Measurements from ENCODE around the gene PGLYRP1.

Gene PGLYRP1

GRCh38 chr19:45985321-45985720 lies 37.5 kb downstream of the PGLYRP1 start:
- in situ Hi-C loops (cut with HindIII; ENCODE audit: low sequenced_read_pairs): no loop called here
- no peak overlapping the region for H3K4me3 ChIP-seq (ENCODE audit: low read depth, low read length)
- TF ChIP-seq, protein P1, sequence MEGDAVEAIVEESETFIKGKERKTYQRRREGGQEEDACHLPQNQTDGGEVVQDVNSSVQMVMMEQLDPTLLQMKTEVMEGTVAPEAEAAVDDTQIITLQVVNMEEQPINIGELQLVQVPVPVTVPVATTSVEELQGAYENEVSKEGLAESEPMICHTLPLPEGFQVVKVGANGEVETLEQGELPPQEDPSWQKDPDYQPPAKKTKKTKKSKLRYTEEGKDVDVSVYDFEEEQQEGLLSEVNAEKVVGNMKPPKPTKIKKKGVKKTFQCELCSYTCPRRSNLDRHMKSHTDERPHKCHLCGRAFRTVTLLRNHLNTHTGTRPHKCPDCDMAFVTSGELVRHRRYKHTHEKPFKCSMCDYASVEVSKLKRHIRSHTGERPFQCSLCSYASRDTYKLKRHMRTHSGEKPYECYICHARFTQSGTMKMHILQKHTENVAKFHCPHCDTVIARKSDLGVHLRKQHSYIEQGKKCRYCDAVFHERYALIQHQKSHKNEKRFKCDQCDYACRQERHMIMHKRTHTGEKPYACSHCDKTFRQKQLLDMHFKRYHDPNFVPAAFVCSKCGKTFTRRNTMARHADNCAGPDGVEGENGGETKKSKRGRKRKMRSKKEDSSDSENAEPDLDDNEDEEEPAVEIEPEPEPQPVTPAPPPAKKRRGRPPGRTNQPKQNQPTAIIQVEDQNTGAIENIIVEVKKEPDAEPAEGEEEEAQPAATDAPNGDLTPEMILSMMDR (IDR thresholded peaks at IDR 0.05; ENCODE audit: low read depth, low read length, missing control alignments): no peak
- no peak for DNase-seq (ENCODE audit: low read depth)

DNA sequence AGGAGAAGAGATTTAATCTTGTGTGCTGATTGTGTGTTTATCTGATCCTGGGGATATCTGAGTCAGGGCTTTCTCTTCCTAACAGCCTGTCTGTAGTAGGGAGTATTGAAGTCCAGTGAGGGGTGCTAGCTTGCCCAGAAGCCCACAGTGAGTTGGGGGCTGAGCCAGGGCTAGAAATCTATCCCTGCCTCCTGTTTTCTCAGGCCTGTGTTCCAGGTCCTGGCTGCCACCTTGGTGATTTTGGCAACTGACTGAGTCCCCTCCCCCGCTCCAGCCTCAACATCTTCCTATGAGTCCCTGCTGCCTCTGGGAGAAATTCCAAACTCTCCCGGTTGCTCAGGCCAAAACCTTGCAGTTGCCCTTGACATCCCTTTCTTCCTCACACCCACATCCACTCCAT lies 41.5 kb downstream of the PGLYRP1 start:
- TF ChIP-seq, protein P1 (IDR thresholded peaks at IDR 0.05; ENCODE audit: low read depth, low read length, missing control alignments): no peak
- no peak overlapping the region for H3K4me3 ChIP-seq (ENCODE audit: low read depth, low read length)
- no peak for DNase-seq (ENCODE audit: low read depth)
- in situ Hi-C loops (cut with HindIII; ENCODE audit: low sequenced_read_pairs): no loop called here

DNA sequence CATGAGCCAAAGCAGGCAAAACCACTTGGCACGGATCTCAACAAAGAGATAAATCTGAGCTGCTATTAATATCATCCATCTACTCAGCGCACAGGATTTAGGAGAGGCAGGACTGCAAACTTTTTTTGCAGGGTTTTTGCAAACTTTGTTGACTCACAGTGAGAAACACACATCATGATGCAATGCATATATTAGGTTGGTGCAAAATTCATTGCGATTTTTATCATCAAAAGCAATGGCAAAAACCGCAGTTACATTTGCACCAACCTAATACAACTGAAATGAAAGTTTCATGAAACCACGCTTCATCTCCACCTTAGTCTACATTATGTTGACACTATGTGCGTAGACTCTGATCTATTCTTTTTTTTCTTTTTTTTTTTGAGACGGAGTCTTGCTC lies 44.7 kb downstream of the PGLYRP1 start:
- H3K4me3 ChIP-seq (ENCODE audit: low read depth, low read length): no peak overlapping the region
- no peak for DNase-seq (ENCODE audit: low read depth)
- in situ Hi-C loops (cut with HindIII; ENCODE audit: low sequenced_read_pairs): no loop called here
- TF ChIP-seq, protein P1 (IDR thresholded peaks at IDR 0.05; ENCODE audit: low read depth, low read length, missing control alignments): no peak

DNA sequence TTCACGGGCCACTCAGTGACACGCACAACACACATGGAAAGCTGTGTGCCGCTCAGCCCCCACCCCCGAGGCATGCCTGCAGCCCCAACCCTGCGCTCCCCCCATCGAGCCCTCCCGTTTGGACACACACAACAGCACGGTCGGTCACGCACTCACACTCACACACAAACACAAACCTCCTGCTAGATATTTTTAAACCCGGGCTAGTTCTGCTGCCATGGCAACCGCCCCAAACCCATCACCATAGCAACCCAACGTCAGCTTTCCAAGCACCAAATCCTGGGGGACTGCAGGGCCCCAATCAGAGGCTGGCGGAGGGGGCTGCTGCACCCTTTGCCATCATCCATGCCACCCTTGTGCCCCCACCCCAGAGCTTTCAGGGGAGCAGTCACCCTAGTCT lies 46.7 kb downstream of the PGLYRP1 start:
- TF ChIP-seq, protein P1 (IDR thresholded peaks at IDR 0.05; ENCODE audit: low read depth, low read length, missing control alignments): no peak
- no peak for DNase-seq (ENCODE audit: low read depth)
- H3K4me3 ChIP-seq (ENCODE audit: low read depth, low read length): no peak overlapping the region
- in situ Hi-C loops (cut with HindIII; ENCODE audit: low sequenced_read_pairs): no loop called here

DNA sequence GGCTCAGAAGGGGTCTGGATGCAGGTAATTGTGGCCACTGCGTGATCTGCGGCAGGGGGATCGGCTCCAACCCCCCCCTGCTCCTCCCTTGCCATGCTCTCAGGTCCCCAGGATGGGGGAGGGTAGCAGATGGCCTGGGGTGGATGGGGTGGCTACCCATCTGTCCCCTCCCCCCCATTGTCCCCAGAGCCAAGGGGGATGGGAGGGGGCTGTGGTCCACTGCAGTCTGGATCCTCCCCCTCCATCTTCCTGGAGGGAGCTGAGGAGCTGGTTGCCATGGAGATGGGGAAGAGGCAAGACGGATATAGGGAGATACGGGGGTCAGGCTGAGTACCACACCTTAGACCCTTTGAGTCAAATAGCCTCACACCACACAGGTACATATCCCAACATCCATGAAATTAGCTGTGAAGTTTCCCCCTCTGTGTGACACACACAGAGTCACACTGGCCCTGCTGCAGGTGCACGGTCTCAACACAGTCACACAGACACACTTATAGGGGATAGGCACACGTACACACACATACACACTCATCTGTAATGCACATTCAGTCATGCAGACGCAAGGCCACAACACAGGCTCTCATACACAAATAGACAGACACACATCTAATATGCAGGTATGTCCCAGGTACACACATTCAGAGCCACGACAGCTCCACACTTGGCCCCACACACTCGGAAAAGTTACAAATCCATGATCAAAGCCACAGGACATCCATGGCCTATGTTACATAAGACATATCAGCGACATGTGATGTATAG lies 47.4 kb downstream of the PGLYRP1 start:
- TF ChIP-seq, protein P1 (IDR thresholded peaks at IDR 0.05; ENCODE audit: low read depth, low read length, missing control alignments): no peak

DNA sequence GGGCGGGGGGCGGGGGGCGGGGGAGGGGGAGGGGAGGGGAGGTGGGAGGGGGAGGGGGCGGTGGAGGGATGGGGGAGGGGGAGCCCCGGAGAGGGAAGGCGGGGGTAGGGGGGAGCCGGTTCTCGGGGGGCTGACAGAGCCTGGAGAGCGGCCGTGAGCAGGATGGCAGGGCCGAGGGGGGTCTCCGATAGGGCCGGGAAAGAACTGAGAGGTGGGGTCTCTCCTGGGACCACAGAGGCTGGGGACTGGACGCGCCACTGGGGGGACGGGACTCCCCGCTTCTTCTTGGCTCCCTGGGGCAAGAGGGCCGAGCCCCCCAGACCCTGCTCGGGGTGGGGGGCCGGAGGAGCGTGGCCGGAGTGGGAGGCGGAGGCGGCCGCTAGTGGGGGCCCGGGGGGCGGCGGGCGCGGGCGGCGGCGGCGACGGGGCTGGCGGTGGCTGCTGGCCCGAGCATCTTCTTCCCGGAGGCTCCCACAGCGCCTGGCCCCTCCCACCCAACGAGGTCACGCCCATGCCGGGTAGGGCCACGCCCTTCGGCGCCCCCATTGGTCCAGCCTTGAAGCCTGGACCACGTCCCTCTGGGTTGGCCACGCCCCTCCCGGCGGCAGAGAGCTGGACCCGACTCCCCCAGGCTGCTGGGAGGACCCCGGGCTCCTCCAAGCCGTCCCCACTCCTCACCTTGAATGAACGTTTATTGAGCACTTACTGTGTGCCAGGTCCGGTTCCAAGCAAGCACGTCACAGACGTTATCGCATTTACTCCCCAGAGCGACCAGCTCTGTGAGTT lies 49.1 kb downstream of the PGLYRP1 start, which contains the start of gene NOVA2:
Gene NOVA2, minus strand, starts transcription at position 313 of the 786 bp plus-strand sequence. CDS start 514 bp downstream, outside the sequence.
- peak; percentile 12 for DNase-seq (ENCODE audit: low read depth)
- in situ Hi-C loops (cut with HindIII; ENCODE audit: low sequenced_read_pairs): no loop called here
- TF ChIP-seq, protein P1 (IDR thresholded peaks at IDR 0.05; ENCODE audit: low read depth, low read length, missing control alignments): no peak
- peak within 1 kb of the TSS; percentile 38 for H3K4me3 ChIP-seq (ENCODE audit: low read depth, low read length)

More for the DNA sequence above, 47.4 kb downstream of the PGLYRP1 start:
- no peak for DNase-seq (ENCODE audit: low read depth)
- no peak overlapping the region for H3K4me3 ChIP-seq (ENCODE audit: low read depth, low read length)
- in situ Hi-C loops (cut with HindIII; ENCODE audit: low sequenced_read_pairs): no loop called here

All from astrocyte of the cerebellum (primary cell).